Uterus (tissue), 2 donors: Measurements from ENCODE around the gene VWA8.

ENCODE experiments used
- CTCF ChIP-seq, 4 experiments: fragments of 200-600 bp in 2 of 4; fragments of 450-650 bp in 2 of 4; sonication (generic) in 2 of 4; IDR thresholded peaks; one replicate each; pipeline ENCODE4 v1.5.1; 2016 to 2019; ENCODE audit warnings: antibody characterized with exemption in 4 of 4, mild to moderate bottlenecking in 2 of 4, moderate library complexity in 1 of 4
- POLR2A ChIP-seq, 2 donors: fragments of 450-650 bp; IDR thresholded peaks; one replicate each; pipeline ENCODE4 v1.6.1; 2016; ENCODE audit warnings: antibody characterized with exemption in 2 of 2, mild to moderate bottlenecking in 1 of 2, moderate library complexity in 1 of 2

- TF ChIP-seq CTCF (IDR thresholded peaks at IDR 0.05) (no peak), POLR2A (IDR thresholded peaks at IDR 0.05) (no peak)
These were observed 354.3 kb downstream of the VWA8 start for GRCh38 chr13:41606646-41607045.
